WTC11 (cell line): Measurements from ENCODE around the gene SPSB2. TPM values are rescaled to one million over a fixed set of nuclear protein-coding genes. Genes with fewer than 3 reads are reported as not detected.

ENCODE experiments used
- ATAC-seq: fragments of 200-7000 bp; cut with Tn5 transposase; 2 replicates; pipeline ENCODE4 v1.10.0; 2021; ENCODE audit warnings: mild to moderate bottlenecking, moderate library complexity
- CTCF ChIA-PET: fragments of 300-600 bp; sonication (Branson Sonifier 250); formaldehyde crosslinking; loops from one replicate; lab custom pipeline; 2021; ENCODE audit warnings: antibody characterized with exemption; lab: Charles Lee
- POLR2A ChIA-PET: fragments of 350-600 bp; sonication (Branson Sonifier 250); formaldehyde crosslinking; loops from one replicate; lab custom pipeline; 2021; ENCODE audit warnings: antibody characterized with exemption; lab: Charles Lee
- DNase-seq: peaks from one replicate; pipeline ENCODE4 v3.0.0; 2021; ENCODE audit warnings: low spot score
- H3K27ac Mint-ChIP-seq: 2 replicates; pipeline ENCODE4 v1.8.0; 2021; ENCODE audit warnings: mixed read lengths
- H3K27me3 Mint-ChIP-seq: 2 replicates; pipeline ENCODE4 v1.8.0; 2021; ENCODE audit warnings: low read depth, mild to moderate bottlenecking, moderate library complexity, mixed read lengths
- H3K36me3 Mint-ChIP-seq: 2 replicates; pipeline ENCODE4 v1.8.0; 2021; ENCODE audit warnings: mixed read lengths
- H3K4me1 Mint-ChIP-seq: 2 replicates; pipeline ENCODE4 v1.8.0; 2022; ENCODE audit warnings: mixed read lengths
- H3K4me3 Mint-ChIP-seq: 2 replicates; pipeline ENCODE4 v1.8.0; 2021; ENCODE audit warnings: mild to moderate bottlenecking, moderate library complexity, mixed read lengths
- H3K9me3 Mint-ChIP-seq: 2 replicates; pipeline ENCODE4 v1.8.0; 2021; ENCODE audit warnings: mixed read lengths
- ATF6 ChIP-seq: sonication (generic); formaldehyde crosslinking; IDR thresholded peaks from 2 replicates; pipeline ENCODE4 v1.8.1; 2023; ENCODE audit warnings: mild to moderate bottlenecking, missing genetic modification reagents
- CREB1 ChIP-seq: sonication (generic); formaldehyde crosslinking; IDR thresholded peaks from 2 replicates; pipeline ENCODE4 v1.8.0; 2023; ENCODE audit warnings: mild to moderate bottlenecking, missing genetic modification reagents
- E2F1 ChIP-seq: sonication (generic); formaldehyde crosslinking; IDR thresholded peaks from 2 replicates; pipeline ENCODE4 v1.8.0; 2022; ENCODE audit warnings: mild to moderate bottlenecking, missing genetic modification reagents
- ESRRA ChIP-seq: sonication (generic); formaldehyde crosslinking; IDR thresholded peaks from 2 replicates; pipeline ENCODE4 v1.8.1; 2022; ENCODE audit warnings: mild to moderate bottlenecking, missing genetic modification reagents, borderline replicate concordance
- FOXP4 ChIP-seq: sonication (generic); formaldehyde crosslinking; IDR thresholded peaks from 2 replicates; pipeline ENCODE4 v1.8.0; 2022; ENCODE audit warnings: mild to moderate bottlenecking, missing genetic modification reagents
- GABPB1 ChIP-seq: sonication (generic); formaldehyde crosslinking; IDR thresholded peaks from 2 replicates; pipeline ENCODE4 v1.8.1; 2023; ENCODE audit warnings: mild to moderate bottlenecking, missing genetic modification reagents
- IRF1 ChIP-seq: sonication (generic); formaldehyde crosslinking; IDR thresholded peaks from 2 replicates; pipeline ENCODE4 v1.8.0; 2023; ENCODE audit warnings: missing genetic modification reagents
- JUN ChIP-seq: sonication (generic); formaldehyde crosslinking; IDR thresholded peaks from 2 replicates; pipeline ENCODE4 v1.8.0; 2023; ENCODE audit warnings: mild to moderate bottlenecking, missing genetic modification reagents
- KAT7 ChIP-seq: sonication (generic); formaldehyde crosslinking; IDR thresholded peaks from 2 replicates; pipeline ENCODE4 v1.8.1; 2023; ENCODE audit warnings: missing genetic modification reagents, mild to moderate bottlenecking, borderline replicate concordance
- NR2C2 ChIP-seq: sonication (generic); formaldehyde crosslinking; IDR thresholded peaks from 2 replicates; pipeline ENCODE4 v1.8.0; 2022; ENCODE audit warnings: mild to moderate bottlenecking, missing genetic modification reagents
- NR3C1 ChIP-seq: sonication (generic); formaldehyde crosslinking; conservative IDR thresholded peaks from 2 replicates; pipeline ENCODE4 v1.8.1; 2023; ENCODE audit warnings: low read depth, mild to moderate bottlenecking, missing genetic modification reagents
- USF1 ChIP-seq: sonication (generic); formaldehyde crosslinking; IDR thresholded peaks from 2 replicates; pipeline ENCODE4 v1.8.0; 2022; ENCODE audit warnings: mild to moderate bottlenecking, missing genetic modification reagents
- ZNF219 ChIP-seq: sonication (generic); formaldehyde crosslinking; IDR thresholded peaks from 2 replicates; pipeline ENCODE4 v1.8.0; 2023; ENCODE audit warnings: missing genetic modification reagents, mild to moderate bottlenecking, borderline replicate concordance
- ZNF232 ChIP-seq: sonication (generic); formaldehyde crosslinking; IDR thresholded peaks from 2 replicates; pipeline ENCODE4 v1.8.0; 2022; ENCODE audit warnings: mild to moderate bottlenecking, missing genetic modification reagents
- ZNF671 ChIP-seq: fragments of 250-450 bp; sonication (Bioruptor Pico); IDR thresholded peaks from 2 replicates; pipeline ENCODE4 v1.8.0; 2021; ENCODE audit warnings: mild to moderate bottlenecking
- total RNA-seq: library from RNA; stranded (reverse); gene quantifications from 3 replicates; pipeline ENCODE4 v1.2.3, GENCODE V29; 2021
- TF ChIP-seq, protein P1 (sequence below): sonication (generic); formaldehyde crosslinking; IDR thresholded peaks from 2 replicates; pipeline ENCODE4 v1.8.1; 2023; ENCODE audit warnings: mild to moderate bottlenecking, missing genetic modification reagents, moderate library complexity
- TF ChIP-seq, protein P2 (sequence below): fragments of 250-450 bp; sonication (Bioruptor Pico); IDR thresholded peaks from 2 replicates; pipeline ENCODE4 v2.1.2; 2022; ENCODE audit warnings: mild to moderate bottlenecking, moderate library complexity
- TF ChIP-seq, protein P3 (sequence below): fragments of 250-450 bp; sonication (Bioruptor Pico); IDR thresholded peaks from 2 replicates; pipeline ENCODE4 v1.9.0; 2021; ENCODE audit warnings: mild to moderate bottlenecking, borderline replicate concordance

The SPSB2 gene
- total RNA-seq, 1 experiment from 2014 or later, result 25.5 TPM

GRCh38 chr12:6850796-6851152, 22.3 kb downstream of the SPSB2 start:
- H3K27me3 Mint-ChIP-seq, result no peaks in the 10 kb centered on the region
- TF ChIP-seq E2F1 (CRISPR knock-in tag) (no peak), ZNF232 (CRISPR knock-in tag) (no peak), JUN (CRISPR knock-in tag) (no peak), KAT7 (no peak)
- TF ChIP-seq, all 79 proteins: peak for 0
- peaks cover 37% of the 10 kb centered on the region for H3K36me3 Mint-ChIP-seq
- peak overlapping the region; percentile 20; the same call in 1 of the 2 replicates for H3K27ac Mint-ChIP-seq
- peak overlapping the region; percentile 95 for H3K4me3 Mint-ChIP-seq
- ATAC-seq (no peak), DNase-seq (no peak)
- ChIA-PET CTCF (interaction anchor here (0.6 to 6.0 kb wide), 16 partner anchors 16 to 313 kb away, joined by 3 to 181 read pairs (median 10); partner anchors contain the start of genes C12orf57, COPS7A, MLF2 and PTMS), POLR2A (interaction anchor here (0.6 to 3.0 kb wide), 14 partner anchors 11 to 1143 kb away, joined by 3 to 33 read pairs (median 5); partner anchors contain the start of genes C12orf57, COPS7A, MLF2 and RNU7-1)
- H3K9me3 Mint-ChIP-seq, result no peaks in the 10 kb centered on the region
- peaks cover 19% of the 10 kb centered on the region for H3K4me1 Mint-ChIP-seq

GRCh38 chr12:6849976-6850560, 23.0 kb downstream of the SPSB2 start:
- CTCF ChIA-PET, result interaction anchor here (3.8 to 6.0 kb wide), 2 partner anchors 15 to 20 kb away, joined by 54 to 181 read pairs; partner anchors contain the start of genes SPSB2 and TPI1
- no peaks in the 10 kb centered on the region for H3K9me3 Mint-ChIP-seq
- H3K4me3 Mint-ChIP-seq, result peak overlapping the region; percentile 95
- POLR2A ChIA-PET, result interaction anchor here (1.4 to 2.5 kb wide), 2 partner anchors 17 to 97 kb away, joined by 6 to 15 read pairs; partner anchors contain the start of gene MLF2
- no peaks in the 10 kb centered on the region for H3K27me3 Mint-ChIP-seq
- ATAC-seq, result no peak
- H3K36me3 Mint-ChIP-seq, result peaks cover 37% of the 10 kb centered on the region
- H3K27ac Mint-ChIP-seq, result peak overlapping the region; percentile 20; the same call in 1 of the 2 replicates
- H3K4me1 Mint-ChIP-seq, result peaks cover 19% of the 10 kb centered on the region
- no peak for DNase-seq
- TF ChIP-seq, protein P1, sequence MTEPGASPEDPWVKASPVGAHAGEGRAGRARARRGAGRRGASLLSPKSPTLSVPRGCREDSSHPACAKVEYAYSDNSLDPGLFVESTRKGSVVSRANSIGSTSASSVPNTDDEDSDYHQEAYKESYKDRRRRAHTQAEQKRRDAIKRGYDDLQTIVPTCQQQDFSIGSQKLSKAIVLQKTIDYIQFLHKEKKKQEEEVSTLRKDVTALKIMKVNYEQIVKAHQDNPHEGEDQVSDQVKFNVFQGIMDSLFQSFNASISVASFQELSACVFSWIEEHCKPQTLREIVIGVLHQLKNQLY, result no peak
- TF ChIP-seq IRF1, result no peak
- TF ChIP-seq, protein P2, sequence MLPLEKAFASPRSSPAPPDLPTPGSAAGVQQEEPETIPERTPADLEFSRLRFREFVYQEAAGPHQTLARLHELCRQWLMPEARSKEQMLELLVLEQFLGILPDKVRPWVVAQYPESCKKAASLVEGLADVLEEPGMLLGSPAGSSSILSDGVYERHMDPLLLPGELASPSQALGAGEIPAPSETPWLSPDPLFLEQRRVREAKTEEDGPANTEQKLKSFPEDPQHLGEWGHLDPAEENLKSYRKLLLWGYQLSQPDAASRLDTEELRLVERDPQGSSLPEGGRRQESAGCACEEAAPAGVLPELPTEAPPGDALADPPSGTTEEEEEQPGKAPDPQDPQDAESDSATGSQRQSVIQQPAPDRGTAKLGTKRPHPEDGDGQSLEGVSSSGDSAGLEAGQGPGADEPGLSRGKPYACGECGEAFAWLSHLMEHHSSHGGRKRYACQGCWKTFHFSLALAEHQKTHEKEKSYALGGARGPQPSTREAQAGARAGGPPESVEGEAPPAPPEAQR (CRISPR knock-in tag), result no peak
- TF ChIP-seq GABPB1, result no peak
- no peak for TF ChIP-seq ATF6 (CRISPR knock-in tag)
- TF ChIP-seq ZNF671 (CRISPR knock-in tag), result no peak
- no peak for TF ChIP-seq ZNF232 (CRISPR knock-in tag)
- no peak for TF ChIP-seq CREB1 (CRISPR knock-in tag)
- no peak for TF ChIP-seq USF1 (CRISPR knock-in tag)
- no peak for TF ChIP-seq NR3C1 (CRISPR knock-in tag)
- TF ChIP-seq, protein P3, sequence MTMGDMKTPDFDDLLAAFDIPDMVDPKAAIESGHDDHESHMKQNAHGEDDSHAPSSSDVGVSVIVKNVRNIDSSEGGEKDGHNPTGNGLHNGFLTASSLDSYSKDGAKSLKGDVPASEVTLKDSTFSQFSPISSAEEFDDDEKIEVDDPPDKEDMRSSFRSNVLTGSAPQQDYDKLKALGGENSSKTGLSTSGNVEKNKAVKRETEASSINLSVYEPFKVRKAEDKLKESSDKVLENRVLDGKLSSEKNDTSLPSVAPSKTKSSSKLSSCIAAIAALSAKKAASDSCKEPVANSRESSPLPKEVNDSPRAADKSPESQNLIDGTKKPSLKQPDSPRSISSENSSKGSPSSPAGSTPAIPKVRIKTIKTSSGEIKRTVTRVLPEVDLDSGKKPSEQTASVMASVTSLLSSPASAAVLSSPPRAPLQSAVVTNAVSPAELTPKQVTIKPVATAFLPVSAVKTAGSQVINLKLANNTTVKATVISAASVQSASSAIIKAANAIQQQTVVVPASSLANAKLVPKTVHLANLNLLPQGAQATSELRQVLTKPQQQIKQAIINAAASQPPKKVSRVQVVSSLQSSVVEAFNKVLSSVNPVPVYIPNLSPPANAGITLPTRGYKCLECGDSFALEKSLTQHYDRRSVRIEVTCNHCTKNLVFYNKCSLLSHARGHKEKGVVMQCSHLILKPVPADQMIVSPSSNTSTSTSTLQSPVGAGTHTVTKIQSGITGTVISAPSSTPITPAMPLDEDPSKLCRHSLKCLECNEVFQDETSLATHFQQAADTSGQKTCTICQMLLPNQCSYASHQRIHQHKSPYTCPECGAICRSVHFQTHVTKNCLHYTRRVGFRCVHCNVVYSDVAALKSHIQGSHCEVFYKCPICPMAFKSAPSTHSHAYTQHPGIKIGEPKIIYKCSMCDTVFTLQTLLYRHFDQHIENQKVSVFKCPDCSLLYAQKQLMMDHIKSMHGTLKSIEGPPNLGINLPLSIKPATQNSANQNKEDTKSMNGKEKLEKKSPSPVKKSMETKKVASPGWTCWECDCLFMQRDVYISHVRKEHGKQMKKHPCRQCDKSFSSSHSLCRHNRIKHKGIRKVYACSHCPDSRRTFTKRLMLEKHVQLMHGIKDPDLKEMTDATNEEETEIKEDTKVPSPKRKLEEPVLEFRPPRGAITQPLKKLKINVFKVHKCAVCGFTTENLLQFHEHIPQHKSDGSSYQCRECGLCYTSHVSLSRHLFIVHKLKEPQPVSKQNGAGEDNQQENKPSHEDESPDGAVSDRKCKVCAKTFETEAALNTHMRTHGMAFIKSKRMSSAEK (CRISPR knock-in tag), result no peak
- TF ChIP-seq FOXP4 (CRISPR knock-in tag), result no peak
- TF ChIP-seq ESRRA (CRISPR knock-in tag), result no peak
- TF ChIP-seq ZNF219, result no peak
- no peak for TF ChIP-seq NR2C2 (CRISPR knock-in tag)
